GM21723 (cell line): ENCODE measurements around the gene TP53TG5.

Source experiments
- ATAC-seq: cut with Tn5 transposase; IDR thresholded peaks from one replicate; pipeline ENCODE4 v1.9.1; 2021; ENCODE audit warnings: mild to moderate bottlenecking, moderate library complexity; ENCODE audit not compliant: unreplicated experiment

TP53TG5 gene

GRCh38 chr20:45378191-45378590 lies at the start of gene TP53TG5:
Gene TP53TG5, minus strand, starts transcription at chr20:45378325. Its CDS starts 89 bp downstream, at chr20:45378236.
- no peak for ATAC-seq

DNA sequence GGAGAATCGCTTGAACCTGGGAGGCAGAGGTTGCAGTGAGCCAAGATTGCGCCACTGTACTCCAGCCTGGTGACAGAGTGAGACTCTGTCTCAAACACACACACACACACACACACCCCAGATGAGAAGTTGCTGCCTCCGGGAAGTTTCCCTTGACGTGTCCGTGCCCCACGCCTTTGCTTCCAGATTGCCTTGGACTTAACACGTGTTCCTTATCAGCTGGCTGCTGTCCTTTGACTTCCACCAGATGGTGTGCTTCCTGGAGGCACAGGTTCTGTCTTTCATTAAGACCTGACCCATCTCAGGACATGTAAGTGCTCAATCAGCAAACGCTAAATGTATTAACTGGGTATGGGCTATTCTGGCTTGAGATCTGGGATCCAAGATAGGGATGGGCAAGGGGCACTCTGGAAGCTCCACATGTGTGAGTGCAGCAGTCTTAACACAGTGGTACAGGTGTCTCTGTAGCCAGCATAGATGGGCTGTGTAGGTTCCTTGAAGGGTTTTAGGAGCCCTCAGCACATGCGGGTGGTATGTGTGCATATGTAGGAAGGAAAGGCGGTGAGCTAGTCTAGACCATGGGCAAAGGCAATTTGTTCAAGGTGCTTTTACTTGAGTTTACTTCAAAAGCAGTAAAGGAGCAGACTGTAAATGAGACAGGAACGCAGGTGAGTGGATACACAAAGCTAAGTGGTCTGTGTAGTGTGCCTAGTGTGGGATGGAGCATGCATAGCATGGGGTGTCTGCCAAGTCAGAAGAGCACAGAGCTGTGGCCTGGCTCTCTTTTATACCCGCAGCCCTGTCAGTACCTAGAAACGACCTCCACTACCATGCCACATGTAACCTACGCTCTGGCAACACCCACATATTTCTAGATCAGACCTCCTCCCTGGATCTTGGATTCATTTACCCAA lies 49.4 kb upstream of the TP53TG5 start:
- ATAC-seq: no peak

DNA sequence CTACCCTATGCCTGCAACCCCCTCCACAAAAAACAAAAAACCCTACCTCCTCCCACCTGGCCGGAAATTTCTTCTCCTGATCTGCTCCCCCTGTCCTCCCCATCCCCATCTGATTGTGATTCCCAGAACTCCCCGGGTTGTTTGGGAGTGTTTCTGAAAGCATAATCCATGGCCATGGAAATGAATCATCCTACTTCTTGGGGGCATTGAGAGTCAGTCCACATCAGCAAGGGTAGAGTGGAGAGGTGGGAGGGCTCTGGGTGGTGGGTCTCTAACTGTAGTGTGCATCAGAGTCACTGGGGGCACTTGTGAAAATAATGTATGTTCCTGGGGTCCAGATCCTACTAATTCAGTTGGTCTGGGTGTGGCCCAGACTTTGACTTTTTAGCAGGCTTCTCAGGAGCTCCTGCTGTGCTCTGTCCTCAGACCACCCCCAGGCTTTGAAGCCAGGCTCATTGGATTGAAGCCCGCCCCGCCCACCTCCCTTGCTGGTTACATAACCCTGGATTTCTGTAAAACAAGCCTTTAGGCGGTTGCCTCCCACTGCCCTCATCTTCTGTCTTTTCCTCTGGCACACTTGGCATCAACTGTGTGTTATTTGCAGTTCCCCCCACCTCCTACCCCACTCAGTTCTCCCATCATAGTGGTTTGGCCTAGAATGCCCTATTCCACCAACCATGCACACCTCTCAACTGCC lies 48.3 kb upstream of the TP53TG5 start:
- no peak for ATAC-seq

- ATAC-seq: no peak
These were observed 47.4 kb upstream of the TP53TG5 start for GRCh38 chr20:45425561-45425960.

DNA sequence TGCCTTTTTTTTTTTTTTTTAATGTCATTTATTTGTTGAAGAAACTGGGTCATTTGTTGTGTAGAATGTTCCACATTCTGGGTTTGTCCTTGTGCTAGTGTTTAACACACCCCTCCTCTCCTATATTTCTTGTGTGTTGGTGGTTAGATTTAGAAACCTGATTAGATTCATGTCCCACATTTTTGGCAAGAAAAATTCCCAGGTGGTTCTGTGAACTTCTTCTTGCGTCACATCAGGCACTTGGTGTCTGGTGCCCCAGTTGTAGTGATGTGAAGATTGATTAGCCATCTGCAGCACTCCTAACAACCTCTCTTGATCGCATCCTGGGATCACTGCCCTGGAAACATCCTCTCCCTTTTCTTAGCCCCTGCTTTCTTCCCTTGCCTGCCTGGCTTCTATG lies 45.6 kb upstream of the TP53TG5 start:
- no peak for ATAC-seq

DNA sequence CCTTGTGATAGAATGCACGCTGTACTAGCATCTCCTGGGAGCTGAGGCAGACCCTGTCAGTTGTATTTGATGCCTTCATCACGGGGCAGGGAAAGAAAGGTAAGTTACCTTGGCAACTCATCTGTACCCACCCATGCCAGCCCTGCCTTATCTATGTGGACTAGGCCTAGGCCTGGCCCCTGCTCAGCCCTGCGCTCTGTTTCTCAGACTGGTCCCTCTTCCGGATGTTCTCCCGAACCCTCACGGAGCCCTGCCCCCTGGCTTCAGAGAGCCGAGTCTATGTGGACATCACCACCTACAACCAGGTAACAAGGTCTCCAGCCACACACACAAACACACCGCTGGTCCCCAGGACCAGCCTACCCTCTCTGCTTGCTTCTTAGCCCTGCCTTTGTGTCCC lies 42.0 kb upstream of the TP53TG5 start:
- no peak for ATAC-seq

DNA sequence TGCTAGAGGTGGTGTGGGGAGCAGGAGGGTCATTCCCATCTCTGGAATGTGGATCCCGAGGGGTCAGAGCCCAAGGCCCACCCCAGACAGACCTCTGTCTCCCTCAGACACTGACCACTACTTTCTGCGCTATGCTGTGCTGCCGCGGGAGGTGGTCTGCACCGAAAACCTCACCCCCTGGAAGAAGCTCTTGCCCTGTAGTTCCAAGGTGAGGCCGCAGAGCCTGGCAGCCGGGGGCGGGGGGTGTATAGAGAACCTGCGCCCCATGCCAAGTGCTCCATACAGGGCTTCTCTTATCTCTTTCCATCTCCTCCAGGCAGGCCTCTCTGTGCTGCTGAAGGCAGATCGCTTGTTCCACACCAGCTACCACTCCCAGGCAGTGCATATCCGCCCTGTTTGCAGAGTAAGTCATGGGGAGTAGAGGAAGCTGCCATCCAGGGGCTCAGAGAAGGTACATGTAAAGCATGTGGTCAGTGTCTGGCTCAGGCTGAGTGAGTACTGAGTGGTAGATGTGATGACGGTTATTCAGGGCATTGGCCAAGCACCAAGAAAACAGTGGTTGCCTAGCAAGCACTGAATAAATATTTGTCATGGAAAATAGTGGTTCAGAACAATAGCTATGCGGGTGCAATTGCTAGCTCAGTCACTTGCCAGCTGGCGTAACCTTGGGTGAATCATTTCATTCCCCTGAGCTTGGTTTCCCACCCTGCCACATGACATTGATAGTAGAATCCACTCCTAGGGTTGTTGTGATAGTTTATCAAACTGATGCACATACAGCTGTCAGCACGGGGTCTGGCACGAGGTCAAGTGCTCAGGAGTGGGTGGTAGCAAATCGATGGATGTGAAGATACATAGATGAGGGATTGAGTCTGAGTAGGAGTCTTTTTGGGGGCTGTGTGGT lies 41.3 kb upstream of the TP53TG5 start:
- ATAC-seq: peak; percentile 77

- no peak for ATAC-seq
These were observed 38.8 kb upstream of the TP53TG5 start for GRCh38 chr20:45416917-45417316.

- peak; percentile 67 for ATAC-seq
These were observed 37.9 kb upstream of the TP53TG5 start, which contains the start of gene PIGT for GRCh38 chr20:45415822-45416637. Gene PIGT, plus strand, starts transcription at chr20:45416141. Its CDS starts 16 bp downstream, at chr20:45416157.

DNA sequence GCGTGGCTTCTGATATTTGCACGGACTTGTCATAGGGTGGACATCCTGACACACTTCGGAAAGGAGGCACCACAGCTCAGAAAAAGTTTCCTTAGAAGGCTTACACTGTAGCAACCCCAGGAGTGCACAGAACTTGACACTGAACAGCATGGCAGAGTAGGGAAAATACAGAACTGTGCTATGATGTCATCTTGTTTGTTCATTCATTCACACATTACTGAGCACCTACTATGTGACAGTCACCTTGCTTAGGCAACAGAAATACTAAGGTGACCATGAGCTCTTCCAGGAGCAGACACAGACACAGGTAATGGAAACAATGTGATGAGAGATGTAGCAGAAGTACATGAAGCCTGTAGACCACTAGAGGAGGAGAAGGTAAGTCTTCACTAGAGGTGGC lies 35.4 kb upstream of the TP53TG5 start:
- no peak for ATAC-seq

DNA sequence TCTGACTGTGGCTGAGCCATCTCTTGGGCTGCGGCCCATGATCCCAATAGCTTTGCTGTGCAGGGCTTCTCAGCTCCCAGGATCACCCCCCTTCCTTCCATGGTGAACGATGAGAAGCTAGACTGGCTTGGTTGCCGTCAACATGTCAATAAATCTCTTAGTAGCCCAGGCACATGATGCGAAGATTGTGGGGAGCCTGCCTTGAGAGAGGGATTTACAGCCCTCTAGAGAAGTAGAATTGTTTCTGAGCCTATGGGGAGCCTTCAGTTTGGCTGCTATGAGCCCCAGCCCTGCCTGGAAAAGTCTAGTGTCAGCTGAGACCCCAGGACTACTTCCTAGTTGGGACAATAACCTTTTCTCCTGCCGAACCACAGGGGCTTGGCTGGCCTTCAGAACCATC lies 34.5 kb upstream of the TP53TG5 start:
- no peak for ATAC-seq

GRCh38 chr20:45410887-45411286 lies 32.8 kb upstream of the TP53TG5 start:
- no peak for ATAC-seq

DNA sequence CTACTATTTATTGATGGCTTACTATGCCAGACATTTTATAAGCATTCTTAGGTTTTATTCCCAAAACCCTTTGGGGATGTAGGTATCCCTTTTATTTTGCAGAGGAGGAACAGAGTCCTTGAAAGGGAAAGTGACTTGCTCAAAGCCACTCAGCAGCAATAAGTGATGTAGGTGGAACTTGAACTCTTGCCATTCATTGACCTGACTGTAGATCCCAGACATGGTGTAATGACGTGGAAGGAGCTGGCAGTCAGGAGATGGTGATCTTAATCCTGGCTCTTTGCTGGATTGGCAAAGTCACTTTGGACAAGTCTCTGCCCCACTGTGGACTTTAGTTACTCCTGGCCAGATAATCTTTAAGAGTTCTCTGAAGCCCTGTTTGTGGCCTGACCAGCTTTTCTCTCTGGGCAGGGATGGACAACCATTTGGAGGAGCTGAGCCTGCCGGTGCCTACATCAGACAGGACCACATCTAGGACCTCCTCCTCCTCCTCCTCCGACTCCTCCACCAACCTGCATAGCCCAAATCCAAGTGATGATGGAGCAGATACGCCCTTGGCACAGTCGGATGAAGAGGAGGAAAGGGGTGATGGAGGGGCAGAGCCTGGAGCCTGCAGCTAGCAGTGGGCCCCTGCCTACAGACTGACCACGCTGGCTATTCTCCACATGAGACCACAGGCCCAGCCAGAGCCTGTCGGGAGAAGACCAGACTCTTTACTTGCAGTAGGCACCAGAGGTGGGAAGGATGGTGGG lies 31.6 kb upstream of the TP53TG5 start:
- no peak for ATAC-seq

DNA sequence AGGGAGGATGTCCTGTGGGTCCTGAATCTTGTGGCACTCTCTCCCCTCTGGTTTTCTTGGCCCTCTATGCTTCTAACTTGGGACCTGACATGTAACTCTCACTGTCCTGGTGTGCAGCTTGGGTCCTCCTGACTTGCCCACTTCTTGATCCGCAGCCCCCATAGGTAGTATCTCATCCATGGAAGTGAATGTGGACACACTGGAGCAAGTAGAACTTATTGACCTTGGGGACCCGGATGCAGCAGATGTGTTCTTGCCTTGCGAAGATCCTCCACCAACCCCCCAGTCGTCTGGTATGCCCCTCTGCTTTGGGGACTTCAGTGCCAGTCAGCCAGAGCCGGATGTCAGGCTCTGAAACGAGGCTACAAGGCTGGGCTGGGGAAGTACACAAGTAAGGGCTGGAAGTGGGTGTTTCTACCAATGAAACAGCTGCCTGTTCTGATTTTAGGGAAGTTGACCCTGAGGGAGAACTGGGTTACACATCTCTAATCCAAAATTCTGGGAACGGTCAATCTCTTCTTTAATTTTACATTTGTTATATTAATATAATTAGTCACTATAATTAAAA lies 30.6 kb upstream of the TP53TG5 start:
- ATAC-seq: no peak

GRCh38 chr20:45407783-45408645 lies 29.9 kb upstream of the TP53TG5 start, which contains the start of gene DBNDD2:
Gene DBNDD2, plus strand, starts transcription at chr20:45408289. Its CDS starts 179 bp downstream, at chr20:45408468.
- no peak for ATAC-seq

DNA sequence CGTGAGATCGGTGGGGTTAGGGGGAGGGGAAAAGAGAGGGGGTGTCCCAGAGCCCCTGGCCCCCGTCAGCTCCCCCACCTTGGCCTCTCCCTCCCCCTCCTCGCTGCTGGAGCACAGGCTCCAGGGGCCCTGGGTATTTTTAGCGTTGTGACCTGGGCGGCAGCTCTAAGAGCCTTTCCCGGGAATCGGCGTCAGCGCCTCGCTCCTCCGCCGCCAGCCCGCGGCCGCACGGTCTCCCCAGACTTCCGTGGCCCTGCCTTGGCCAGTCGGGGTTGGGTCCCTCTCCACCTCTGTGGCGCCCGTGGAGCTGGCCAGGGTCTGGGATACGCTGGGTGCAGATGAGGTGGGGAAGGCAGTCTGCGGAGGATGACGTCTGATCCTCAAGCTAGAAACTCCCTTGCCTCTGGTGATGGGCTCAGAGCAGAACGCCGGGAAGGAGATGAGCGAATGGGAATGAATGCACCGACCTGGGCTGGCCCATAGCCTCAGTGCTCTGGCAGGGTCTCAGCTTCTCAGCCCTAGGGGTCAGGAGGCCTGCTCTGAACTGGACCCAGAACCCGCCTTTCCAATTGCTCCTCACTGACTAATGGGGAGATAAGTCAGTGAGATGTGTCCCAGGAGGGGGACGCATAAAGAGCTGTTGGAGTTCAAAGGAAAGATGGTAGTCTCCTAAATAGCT lies 29.1 kb upstream of the TP53TG5 start:
- ATAC-seq: no peak

GRCh38 chr20:45406260-45407066 lies 28.3 kb upstream of the TP53TG5 start:
- no peak for ATAC-seq
